ENCODE measurements around the gene CRYBA2.

DNA sequence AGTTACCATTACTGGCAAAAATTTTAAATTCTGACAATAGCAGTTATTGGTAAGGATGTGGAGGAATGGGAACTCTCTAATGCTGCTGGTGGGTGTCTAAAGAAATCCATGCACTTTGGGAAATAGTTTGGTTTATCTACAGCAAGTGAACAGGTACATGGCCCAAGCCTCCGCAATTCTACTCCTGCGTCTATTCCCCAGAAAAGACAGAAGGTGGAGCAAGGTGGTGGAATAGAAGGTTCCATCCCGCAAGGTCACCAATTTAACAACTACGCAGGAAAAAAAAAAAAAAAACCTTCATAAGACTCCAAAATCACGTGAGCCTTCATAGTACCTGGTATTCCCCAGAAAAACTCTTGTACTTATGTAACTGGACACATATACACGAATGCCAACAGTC, 41.6 kb upstream of the CRYBA2 start:
- no peak for TF ChIP-seq EZH2phosphoT487 (IDR thresholded peaks at IDR 0.05; ENCODE audit: borderline replicate concordance, low read length)
- TF ChIP-seq, protein P1, sequence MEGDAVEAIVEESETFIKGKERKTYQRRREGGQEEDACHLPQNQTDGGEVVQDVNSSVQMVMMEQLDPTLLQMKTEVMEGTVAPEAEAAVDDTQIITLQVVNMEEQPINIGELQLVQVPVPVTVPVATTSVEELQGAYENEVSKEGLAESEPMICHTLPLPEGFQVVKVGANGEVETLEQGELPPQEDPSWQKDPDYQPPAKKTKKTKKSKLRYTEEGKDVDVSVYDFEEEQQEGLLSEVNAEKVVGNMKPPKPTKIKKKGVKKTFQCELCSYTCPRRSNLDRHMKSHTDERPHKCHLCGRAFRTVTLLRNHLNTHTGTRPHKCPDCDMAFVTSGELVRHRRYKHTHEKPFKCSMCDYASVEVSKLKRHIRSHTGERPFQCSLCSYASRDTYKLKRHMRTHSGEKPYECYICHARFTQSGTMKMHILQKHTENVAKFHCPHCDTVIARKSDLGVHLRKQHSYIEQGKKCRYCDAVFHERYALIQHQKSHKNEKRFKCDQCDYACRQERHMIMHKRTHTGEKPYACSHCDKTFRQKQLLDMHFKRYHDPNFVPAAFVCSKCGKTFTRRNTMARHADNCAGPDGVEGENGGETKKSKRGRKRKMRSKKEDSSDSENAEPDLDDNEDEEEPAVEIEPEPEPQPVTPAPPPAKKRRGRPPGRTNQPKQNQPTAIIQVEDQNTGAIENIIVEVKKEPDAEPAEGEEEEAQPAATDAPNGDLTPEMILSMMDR (conservative IDR thresholded peaks at IDR 0.05; ENCODE audit: low read depth, low read length) = no peak
- TF ChIP-seq EZH2 (IDR thresholded peaks at IDR 0.05; ENCODE audit: low read length, unreplicated experiment) = no peak

All from PC-3 (cell line).